ENCODE data around the gene IFITM5.

GRCh38 chr11:313304-313786 lies 14.0 kb upstream of the IFITM5 start:
- TF ChIP-seq POLR2A (IDR thresholded peaks at IDR 0.05) (peak; percentile 73), CTCF (IDR thresholded peaks at IDR 0.05) (no peak)

All from right lobe of liver (tissue), 4 donors.